UCSD-AML1 (cell line): ENCODE data around the gene TXNRD1.
"Not testable (repeated sequence)": the region's sequence is repeated elsewhere in the genome, so short reads cannot be mapped to it uniquely, and the experiment has no call there.

Source experiments
- DNase-seq: peaks from one replicate; lab custom pipeline; 2025; ENCODE audit not compliant: unreplicated experiment; lab: John Stamatoyannopoulos, UW

Gene TXNRD1

GRCh38 chr12:104320627-104321024 lies 105.0 kb downstream of the TXNRD1 start:
- no peak for DNase-seq

- DNase-seq = no peak
Observed at GRCh38 chr12:104321949-104322348, 106.4 kb downstream of the TXNRD1 start.

- DNase-seq = not testable (repeated sequence)
Observed at GRCh38 chr12:104322533-104322932, 107.0 kb downstream of the TXNRD1 start.

- no peak for DNase-seq
Observed at GRCh38 chr12:104323899-104324298, 108.3 kb downstream of the TXNRD1 start.

GRCh38 chr12:104328278-104328677 lies 112.7 kb downstream of the TXNRD1 start:
- not testable (repeated sequence) for DNase-seq

GRCh38 chr12:104328790-104329189 lies 113.2 kb downstream of the TXNRD1 start:
- DNase-seq = no peak

- DNase-seq = no peak
Observed at GRCh38 chr12:104329707-104330532, 114.3 kb downstream of the TXNRD1 start.

- DNase-seq = no peak
Observed at GRCh38 chr12:104331376-104331775, 115.8 kb downstream of the TXNRD1 start.

- DNase-seq = not testable (repeated sequence)
Observed at GRCh38 chr12:104332273-104332672, 116.7 kb downstream of the TXNRD1 start.

GRCh38 chr12:104333692-104334255 lies 118.2 kb downstream of the TXNRD1 start:
- no peak for DNase-seq

- DNase-seq = no peak
Observed at GRCh38 chr12:104334581-104334980, 119.0 kb downstream of the TXNRD1 start.

GRCh38 chr12:104336115-104336514 lies 120.5 kb downstream of the TXNRD1 start:
- DNase-seq = no peak

- DNase-seq = no peak
Observed at GRCh38 chr12:104337030-104337558, 121.5 kb downstream of the TXNRD1 start.

- DNase-seq = no peak
Observed at GRCh38 chr12:104339663-104340062, 124.1 kb downstream of the TXNRD1 start.

- DNase-seq = no peak
Observed at GRCh38 chr12:104340177-104340576, 124.6 kb downstream of the TXNRD1 start.

- no peak for DNase-seq
Observed at GRCh38 chr12:104340925-104341611, 125.5 kb downstream of the TXNRD1 start.

- DNase-seq = no peak
Observed at GRCh38 chr12:104342147-104342546, 126.6 kb downstream of the TXNRD1 start.

GRCh38 chr12:104342635-104343249 lies 127.2 kb downstream of the TXNRD1 start:
- no peak for DNase-seq

- no peak for DNase-seq
Observed at GRCh38 chr12:104344682-104345081, 129.1 kb downstream of the TXNRD1 start.

- DNase-seq = no peak
Observed at GRCh38 chr12:104345234-104346066, 129.9 kb downstream of the TXNRD1 start.
